GM23338 (cell line): ENCODE measurements around the gene CEBPE. TPM values are rescaled to one million over a fixed set of nuclear protein-coding genes. Genes with fewer than 3 reads are reported as not detected.

ENCODE experiments used
- ATAC-seq: fragments of 200-7000 bp; cut with Tn5 transposase; 3 replicates; pipeline ENCODE4 v1.9.1; 2020
- DNase-seq: peaks from one replicate; pipeline ENCODE4 v3.0.0-alpha.2; 2015; ENCODE audit warnings: low spot score
- H2AFZ ChIP-seq: fragments of 200-600 bp; sonication (generic); 2 replicates; pipeline ENCODE4 v1.8.0; 2016; ENCODE audit warnings: antibody characterized with exemption, mild to moderate bottlenecking, moderate library complexity
- H3F3A ChIP-seq: fragments of 200-600 bp; sonication (generic); replicated peaks from 2 replicates; pipeline ENCODE4 v1.8.0; 2017; ENCODE audit warnings: antibody characterized with exemption, mixed run types, low read depth
- H3K27ac ChIP-seq: fragments of 200-600 bp; sonication (generic); 2 replicates; pipeline ENCODE4 v1.6.1; 2016; ENCODE audit warnings: low read depth
- H3K27me3 ChIP-seq: fragments of 200-600 bp; sonication (generic); 2 replicates; pipeline ENCODE4 v1.8.0; 2016; ENCODE audit warnings: mild to moderate bottlenecking, mixed run types, moderate library complexity; ENCODE audit not compliant: insufficient read depth
- H3K36me3 ChIP-seq: fragments of 200-600 bp; sonication (generic); 2 replicates; pipeline ENCODE4 v1.8.0; 2016; ENCODE audit warnings: mild to moderate bottlenecking; ENCODE audit not compliant: insufficient read depth
- H3K4me1 ChIP-seq: fragments of 200-600 bp; sonication (generic); 2 replicates; pipeline ENCODE4 v1.8.0; 2016; ENCODE audit warnings: mild to moderate bottlenecking, moderate library complexity; ENCODE audit not compliant: insufficient read depth
- H3K4me2 ChIP-seq: fragments of 200-600 bp; sonication (generic); 2 replicates; pipeline ENCODE4 v1.7.1; 2017; ENCODE audit warnings: mixed run types
- H3K4me3 ChIP-seq: fragments of 200-600 bp; sonication (generic); 2 replicates; pipeline ENCODE4 v1.6.1; 2016; ENCODE audit warnings: mixed run types
- H3K79me2 ChIP-seq: fragments of 200-600 bp; sonication (generic); replicated peaks from 2 replicates; pipeline ENCODE4 v1.8.0; 2017; ENCODE audit warnings: mild to moderate bottlenecking; ENCODE audit not compliant: insufficient read depth
- H3K9me2 ChIP-seq: fragments of 200-600 bp; sonication (generic); 2 replicates; pipeline ENCODE4 v1.8.0; 2017; ENCODE audit not compliant: insufficient read depth
- H4K20me1 ChIP-seq: fragments of 200-600 bp; sonication (generic); replicated peaks from 2 replicates; pipeline ENCODE4 v1.8.0; 2017; ENCODE audit warnings: mild to moderate bottlenecking; ENCODE audit not compliant: insufficient read depth
- H3K27ac Mint-ChIP-seq: 2 replicates; pipeline ENCODE4 v1.8.0; 2020; ENCODE audit warnings: inconsistent platforms, mild to moderate bottlenecking, moderate library complexity, mixed read lengths
- H3K27me3 Mint-ChIP-seq: 3 replicates; pipeline ENCODE4 v1.8.0; 2022; ENCODE audit warnings: low read depth, mild to moderate bottlenecking, moderate library complexity, mixed read lengths, inconsistent platforms; ENCODE audit not compliant: insufficient read depth, poor library complexity
- H3K36me3 Mint-ChIP-seq: 3 replicates; pipeline ENCODE4 v1.8.0; 2021; ENCODE audit warnings: low read depth, mild to moderate bottlenecking, inconsistent platforms, moderate library complexity, mixed read lengths
- H3K4me1 Mint-ChIP-seq: 3 replicates; pipeline ENCODE4 v1.8.0; 2020; ENCODE audit warnings: mild to moderate bottlenecking, inconsistent platforms, mixed read lengths
- H3K4me3 Mint-ChIP-seq: 3 replicates; pipeline ENCODE4 v1.8.0; 2021; ENCODE audit warnings: moderate library complexity, mild to moderate bottlenecking, inconsistent platforms, mixed read lengths
- H3K9me3 Mint-ChIP-seq: 3 replicates; pipeline ENCODE4 v1.8.0; 2020; ENCODE audit warnings: moderate library complexity, mild to moderate bottlenecking, inconsistent platforms, mixed read lengths
- CREB1 ChIP-seq: fragments of 250-450 bp; sonication (Bioruptor Pico); IDR thresholded peaks from 2 replicates; pipeline ENCODE4 v1.5.0; 2020; ENCODE audit warnings: low read depth, mild to moderate bottlenecking, moderate library complexity
- ZNF114 ChIP-seq: fragments of 250-450 bp; sonication (Bioruptor Pico); IDR thresholded peaks from 2 replicates; pipeline ENCODE4 v1.5.0; 2020; ENCODE audit warnings: mild to moderate bottlenecking, moderate library complexity
- polyA plus RNA-seq: library from polyadenylated mRNA; unstranded; fragments of >200 nt; fragmentation: Nextera tagmentation; extraction: Ambion mirVana; gene quantifications from 2 replicates; pipeline ENCODE4 v1.2.1, GENCODE V29; 2016
- total RNA-seq: library from RNA; depleted of rRNA; stranded (reverse); fragments of >200 nt; shearing (Covaris generic); gene quantifications from 2 replicates; pipeline ENCODE4 v1.2.3, GENCODE V29; 2014
- TF ChIP-seq, protein P1 (sequence below): IDR thresholded peaks from 2 replicates; pipeline ENCODE4 v1.6.1; 2016; ENCODE audit warnings: antibody characterized with exemption
- TF ChIP-seq, protein P2 (sequence below): fragments of 250-450 bp; sonication (Bioruptor Pico); IDR thresholded peaks from 2 replicates; pipeline ENCODE4 v1.5.0; 2020; ENCODE audit warnings: mild to moderate bottlenecking, moderate library complexity
- TF ChIP-seq, protein P3 (sequence below), 2 experiments: fragments of 200-600 bp in 1 of 2; sonication (generic) in 1 of 2; conservative IDR thresholded peaks; 2 replicates each; pipeline versions ENCODE4 v1.5.1 to v1.6.1; 2016 to 2017; ENCODE audit warnings: antibody characterized with exemption in 2 of 2, low read depth in 2 of 2, mild to moderate bottlenecking in 2 of 2, moderate library complexity in 1 of 2

CEBPE gene
- total and polyA plus RNA-seq, 2 experiments from 2014 or later, result not detected

DNA sequence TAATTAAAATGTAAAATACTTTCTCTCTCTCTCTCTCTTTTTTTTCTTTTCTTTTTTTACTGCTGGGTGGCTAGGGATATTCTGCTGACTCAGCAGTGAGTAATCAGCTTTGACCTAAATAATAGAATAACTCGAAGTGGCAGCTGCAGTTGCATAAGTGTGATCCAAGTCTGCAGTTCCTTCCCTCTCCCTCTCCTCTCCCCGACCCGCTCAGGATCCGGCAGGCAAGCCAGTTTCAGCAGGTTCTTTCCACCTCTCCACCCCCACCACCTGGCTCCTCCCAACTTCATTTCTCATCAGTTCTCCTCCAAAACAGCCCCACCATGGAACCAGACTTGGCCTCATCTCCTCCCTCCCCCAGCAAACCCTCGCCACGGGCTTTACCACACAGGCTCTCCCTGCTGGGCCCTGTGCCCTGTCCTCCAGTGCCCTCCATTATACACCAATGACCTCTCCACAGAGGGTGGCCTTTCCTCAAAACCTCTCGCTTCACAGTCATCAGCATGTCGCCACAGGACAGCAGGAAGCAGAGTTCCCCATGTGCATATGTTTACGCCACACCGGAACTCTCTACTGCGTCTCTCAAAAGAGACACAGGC is 42.0 kb upstream of the CEBPE start:
- Histone ChIP-seq H3K4me2 (peak overlapping the region; percentile 46), H3K4me1 (peaks cover 46% of the 10 kb centered on the region), H3K4me3 (no peak overlapping the region), H2AFZ (no peak overlapping the region), H3F3A (peaks cover 22% of the 10 kb centered on the region), H3K27ac (peak overlapping the region; percentile 82), H3K36me3 (peaks cover 34% of the 10 kb centered on the region), H3K79me2 (no peaks in the 10 kb centered on the region), H3K9me2 (no peaks in the 10 kb centered on the region), H3K27me3 (no peaks in the 10 kb centered on the region), H4K20me1 (0 out of 2 replicates have a peak, but pooled peaks cover 4% of the 10 kb centered on the region)
- H3K27me3 Mint-ChIP-seq, result peaks cover 10% of the 10 kb centered on the region
- ATAC-seq (peak; percentile 90), DNase-seq (peak; percentile 82)
- peaks cover 77% of the 10 kb centered on the region for H3K36me3 Mint-ChIP-seq
- peak overlapping the region; percentile 98 for H3K27ac Mint-ChIP-seq
- TF ChIP-seq CREB1 (CRISPR knock-in tag) (peak; percentile 58), ZNF114 (0 out of 2 replicates have a peak, but pooled peaks have one; percentile 61)
- TF ChIP-seq, protein P1, sequence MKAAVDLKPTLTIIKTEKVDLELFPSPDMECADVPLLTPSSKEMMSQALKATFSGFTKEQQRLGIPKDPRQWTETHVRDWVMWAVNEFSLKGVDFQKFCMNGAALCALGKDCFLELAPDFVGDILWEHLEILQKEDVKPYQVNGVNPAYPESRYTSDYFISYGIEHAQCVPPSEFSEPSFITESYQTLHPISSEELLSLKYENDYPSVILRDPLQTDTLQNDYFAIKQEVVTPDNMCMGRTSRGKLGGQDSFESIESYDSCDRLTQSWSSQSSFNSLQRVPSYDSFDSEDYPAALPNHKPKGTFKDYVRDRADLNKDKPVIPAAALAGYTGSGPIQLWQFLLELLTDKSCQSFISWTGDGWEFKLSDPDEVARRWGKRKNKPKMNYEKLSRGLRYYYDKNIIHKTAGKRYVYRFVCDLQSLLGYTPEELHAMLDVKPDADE, result 0 out of 2 replicates have a peak, but pooled peaks have one; percentile 11
- TF ChIP-seq, protein P2, sequence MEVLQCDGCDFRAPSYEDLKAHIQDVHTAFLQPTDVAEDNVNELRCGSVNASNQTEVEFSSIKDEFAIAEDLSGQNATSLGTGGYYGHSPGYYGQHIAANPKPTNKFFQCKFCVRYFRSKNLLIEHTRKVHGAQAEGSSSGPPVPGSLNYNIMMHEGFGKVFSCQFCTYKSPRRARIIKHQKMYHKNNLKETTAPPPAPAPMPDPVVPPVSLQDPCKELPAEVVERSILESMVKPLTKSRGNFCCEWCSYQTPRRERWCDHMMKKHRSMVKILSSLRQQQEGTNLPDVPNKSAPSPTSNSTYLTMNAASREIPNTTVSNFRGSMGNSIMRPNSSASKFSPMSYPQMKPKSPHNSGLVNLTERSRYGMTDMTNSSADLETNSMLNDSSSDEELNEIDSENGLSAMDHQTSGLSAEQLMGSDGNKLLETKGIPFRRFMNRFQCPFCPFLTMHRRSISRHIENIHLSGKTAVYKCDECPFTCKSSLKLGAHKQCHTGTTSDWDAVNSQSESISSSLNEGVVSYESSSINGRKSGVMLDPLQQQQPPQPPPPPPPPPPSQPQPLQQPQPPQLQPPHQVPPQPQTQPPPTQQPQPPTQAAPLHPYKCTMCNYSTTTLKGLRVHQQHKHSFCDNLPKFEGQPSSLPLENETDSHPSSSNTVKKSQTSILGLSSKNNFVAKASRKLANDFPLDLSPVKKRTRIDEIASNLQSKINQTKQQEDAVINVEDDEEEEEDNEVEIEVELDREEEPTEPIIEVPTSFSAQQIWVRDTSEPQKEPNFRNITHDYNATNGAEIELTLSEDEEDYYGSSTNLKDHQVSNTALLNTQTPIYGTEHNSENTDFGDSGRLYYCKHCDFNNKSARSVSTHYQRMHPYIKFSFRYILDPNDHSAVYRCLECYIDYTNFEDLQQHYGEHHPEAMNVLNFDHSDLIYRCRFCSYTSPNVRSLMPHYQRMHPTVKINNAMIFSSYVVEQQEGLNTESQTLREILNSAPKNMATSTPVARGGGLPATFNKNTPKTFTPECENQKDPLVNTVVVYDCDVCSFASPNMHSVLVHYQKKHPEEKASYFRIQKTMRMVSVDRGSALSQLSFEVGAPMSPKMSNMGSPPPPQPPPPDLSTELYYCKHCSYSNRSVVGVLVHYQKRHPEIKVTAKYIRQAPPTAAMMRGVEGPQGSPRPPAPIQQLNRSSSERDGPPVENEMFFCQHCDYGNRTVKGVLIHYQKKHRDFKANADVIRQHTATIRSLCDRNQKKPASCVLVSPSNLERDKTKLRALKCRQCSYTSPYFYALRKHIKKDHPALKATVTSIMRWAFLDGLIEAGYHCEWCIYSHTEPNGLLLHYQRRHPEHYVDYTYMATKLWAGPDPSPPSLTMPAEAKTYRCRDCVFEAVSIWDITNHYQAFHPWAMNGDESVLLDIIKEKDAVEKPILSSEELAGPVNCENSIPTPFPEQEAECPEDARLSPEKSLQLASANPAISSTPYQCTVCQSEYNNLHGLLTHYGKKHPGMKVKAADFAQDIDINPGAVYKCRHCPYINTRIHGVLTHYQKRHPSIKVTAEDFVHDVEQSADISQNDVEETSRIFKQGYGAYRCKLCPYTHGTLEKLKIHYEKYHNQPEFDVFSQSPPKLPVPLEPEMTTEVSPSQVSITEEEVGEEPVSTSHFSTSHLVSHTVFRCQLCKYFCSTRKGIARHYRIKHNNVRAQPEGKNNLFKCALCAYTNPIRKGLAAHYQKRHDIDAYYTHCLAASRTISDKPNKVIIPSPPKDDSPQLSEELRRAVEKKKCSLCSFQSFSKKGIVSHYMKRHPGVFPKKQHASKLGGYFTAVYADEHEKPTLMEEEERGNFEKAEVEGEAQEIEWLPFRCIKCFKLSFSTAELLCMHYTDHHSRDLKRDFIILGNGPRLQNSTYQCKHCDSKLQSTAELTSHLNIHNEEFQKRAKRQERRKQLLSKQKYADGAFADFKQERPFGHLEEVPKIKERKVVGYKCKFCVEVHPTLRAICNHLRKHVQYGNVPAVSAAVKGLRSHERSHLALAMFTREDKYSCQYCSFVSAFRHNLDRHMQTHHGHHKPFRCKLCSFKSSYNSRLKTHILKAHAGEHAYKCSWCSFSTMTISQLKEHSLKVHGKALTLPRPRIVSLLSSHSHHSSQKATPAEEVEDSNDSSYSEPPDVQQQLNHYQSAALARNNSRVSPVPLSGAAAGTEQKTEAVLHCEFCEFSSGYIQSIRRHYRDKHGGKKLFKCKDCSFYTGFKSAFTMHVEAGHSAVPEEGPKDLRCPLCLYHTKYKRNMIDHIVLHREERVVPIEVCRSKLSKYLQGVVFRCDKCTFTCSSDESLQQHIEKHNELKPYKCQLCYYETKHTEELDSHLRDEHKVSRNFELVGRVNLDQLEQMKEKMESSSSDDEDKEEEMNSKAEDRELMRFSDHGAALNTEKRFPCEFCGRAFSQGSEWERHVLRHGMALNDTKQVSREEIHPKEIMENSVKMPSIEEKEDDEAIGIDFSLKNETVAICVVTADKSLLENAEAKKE (CRISPR knock-in tag), result peak; percentile 81
- TF ChIP-seq, protein P3, sequence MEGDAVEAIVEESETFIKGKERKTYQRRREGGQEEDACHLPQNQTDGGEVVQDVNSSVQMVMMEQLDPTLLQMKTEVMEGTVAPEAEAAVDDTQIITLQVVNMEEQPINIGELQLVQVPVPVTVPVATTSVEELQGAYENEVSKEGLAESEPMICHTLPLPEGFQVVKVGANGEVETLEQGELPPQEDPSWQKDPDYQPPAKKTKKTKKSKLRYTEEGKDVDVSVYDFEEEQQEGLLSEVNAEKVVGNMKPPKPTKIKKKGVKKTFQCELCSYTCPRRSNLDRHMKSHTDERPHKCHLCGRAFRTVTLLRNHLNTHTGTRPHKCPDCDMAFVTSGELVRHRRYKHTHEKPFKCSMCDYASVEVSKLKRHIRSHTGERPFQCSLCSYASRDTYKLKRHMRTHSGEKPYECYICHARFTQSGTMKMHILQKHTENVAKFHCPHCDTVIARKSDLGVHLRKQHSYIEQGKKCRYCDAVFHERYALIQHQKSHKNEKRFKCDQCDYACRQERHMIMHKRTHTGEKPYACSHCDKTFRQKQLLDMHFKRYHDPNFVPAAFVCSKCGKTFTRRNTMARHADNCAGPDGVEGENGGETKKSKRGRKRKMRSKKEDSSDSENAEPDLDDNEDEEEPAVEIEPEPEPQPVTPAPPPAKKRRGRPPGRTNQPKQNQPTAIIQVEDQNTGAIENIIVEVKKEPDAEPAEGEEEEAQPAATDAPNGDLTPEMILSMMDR (conservative IDR thresholded peaks at IDR 0.05; ENCODE audit: low read depth in 2 of 2), result no peak
- H3K4me3 Mint-ChIP-seq, result peak overlapping the region; percentile 59
- peaks cover 57% of the 10 kb centered on the region for H3K4me1 Mint-ChIP-seq
- H3K9me3 Mint-ChIP-seq, result no peaks in the 10 kb centered on the region
